CMK (cell line): ENCODE measurements around the gene WASHC2C.
"Not testable (repeated sequence)": the region's sequence is repeated elsewhere in the genome, so short reads cannot be mapped to it uniquely, and the experiment has no call there.

Source experiments
- DNase-seq: peaks from one replicate; pipeline ENCODE4 v3.0.0-alpha.2; 2010; ENCODE audit warnings: low read depth

The WASHC2C gene

DNA sequence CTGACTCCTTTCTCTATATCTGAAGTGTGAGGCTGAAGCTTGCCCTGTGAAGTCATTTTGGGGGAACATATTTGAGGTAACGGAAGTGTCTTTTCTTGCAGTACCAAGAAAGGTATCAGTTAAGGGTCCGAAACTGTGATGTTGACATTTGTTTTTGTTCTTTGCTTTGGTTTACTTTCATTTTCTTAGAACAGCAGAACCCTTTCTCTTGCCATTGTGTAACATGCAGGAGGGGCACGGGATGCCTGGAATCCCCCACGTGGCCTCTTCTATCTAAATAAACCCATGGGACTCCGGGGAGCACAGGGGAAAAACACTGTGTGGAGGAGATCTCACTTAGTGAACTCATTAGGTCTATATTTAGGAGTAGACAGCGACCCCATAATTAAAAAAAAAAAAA is 34.6 kb downstream of the WASHC2C start:
- not testable (repeated sequence) for DNase-seq

DNA sequence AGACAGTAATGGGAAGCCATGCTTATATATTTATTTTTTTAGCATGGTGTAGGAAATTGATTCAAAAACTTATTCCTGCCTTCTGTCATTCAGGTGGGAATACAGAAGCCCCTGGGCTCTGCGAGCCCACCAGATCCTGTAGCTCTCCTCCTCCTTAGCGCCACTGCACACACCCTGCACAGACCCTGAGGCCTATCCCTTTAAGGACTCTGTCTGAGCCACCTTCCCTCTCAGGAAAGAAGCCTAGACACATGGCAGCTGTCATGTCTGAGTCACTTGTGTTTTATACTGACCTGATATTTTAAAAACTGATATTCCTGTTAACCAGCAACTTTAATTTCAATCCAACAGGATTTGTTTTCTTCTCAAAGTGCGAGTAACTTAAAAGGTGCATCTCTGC is 36.0 kb downstream of the WASHC2C start:
- DNase-seq = not testable (repeated sequence)

DNA sequence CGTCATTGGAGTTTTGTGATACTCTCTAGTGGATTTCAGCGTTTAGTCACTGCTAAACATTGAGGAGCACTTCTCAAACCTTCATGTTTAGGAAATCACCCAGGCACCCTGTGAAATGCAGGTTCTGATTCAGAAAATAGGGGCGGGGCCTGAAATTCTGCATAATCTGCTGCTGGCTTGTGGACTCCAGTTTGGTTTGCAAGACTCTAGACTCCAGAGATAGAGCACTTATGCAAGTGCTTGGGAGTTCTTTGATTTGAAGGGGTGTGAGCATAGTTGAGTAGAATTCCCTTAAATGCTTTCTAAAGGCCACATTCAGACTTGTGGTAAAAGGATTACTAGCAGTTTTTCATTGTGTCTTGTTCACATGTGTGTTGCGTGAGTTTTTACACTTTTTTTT is 41.3 kb downstream of the WASHC2C start:
- DNase-seq = not testable (repeated sequence)

DNA sequence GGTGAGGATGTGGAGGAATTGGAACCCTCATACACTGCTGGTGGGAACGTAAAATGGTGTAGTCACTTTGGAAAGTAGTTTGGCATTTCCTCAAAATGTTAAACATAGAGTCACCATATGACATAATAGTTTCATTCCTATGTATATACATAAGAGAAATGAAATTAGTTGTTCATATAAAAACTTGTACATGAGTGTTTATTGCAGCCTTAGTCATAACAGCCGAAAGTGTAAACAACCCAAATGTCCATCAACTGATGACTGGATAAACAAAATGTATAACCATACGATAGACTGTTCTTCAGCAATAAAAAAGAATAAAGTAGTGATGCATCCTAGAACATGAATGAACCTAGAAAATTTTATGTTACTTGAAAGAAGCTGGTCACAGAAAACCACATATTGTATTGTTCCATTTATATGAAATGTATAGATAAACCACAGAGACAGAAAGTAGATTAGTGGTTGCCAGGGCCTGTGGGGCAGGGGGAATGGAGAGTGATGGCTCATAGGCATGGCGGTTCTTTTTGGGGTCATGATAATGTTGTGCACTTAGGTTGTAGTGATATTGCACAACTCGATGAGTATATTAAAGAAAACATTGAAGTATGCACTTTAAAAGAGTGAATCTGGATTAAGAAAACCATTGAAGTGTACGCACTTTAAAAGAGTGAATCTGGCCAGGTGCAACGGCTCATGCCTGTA is 44.8 kb downstream of the WASHC2C start:
- not testable (repeated sequence) for DNase-seq

DNA sequence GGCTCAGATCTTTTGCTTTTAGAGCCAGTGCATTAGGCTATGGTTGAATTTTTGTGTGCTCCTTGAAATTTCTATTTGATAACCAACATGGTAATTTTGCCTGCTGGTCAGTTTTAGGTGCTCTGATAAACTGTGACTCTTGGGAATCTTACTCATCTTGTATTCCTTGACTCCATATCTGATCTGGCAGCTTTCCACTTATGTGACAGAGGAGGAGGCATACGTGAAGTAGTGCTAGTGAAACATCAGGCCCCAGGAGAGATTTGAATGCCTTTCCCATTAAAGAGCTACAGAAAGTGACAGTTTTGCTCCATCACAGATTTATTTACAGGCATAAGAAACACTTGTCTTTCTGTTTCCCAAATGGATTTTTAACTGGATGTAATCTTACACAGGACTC is 59.2 kb downstream of the WASHC2C start:
- DNase-seq = not testable (repeated sequence)

DNA sequence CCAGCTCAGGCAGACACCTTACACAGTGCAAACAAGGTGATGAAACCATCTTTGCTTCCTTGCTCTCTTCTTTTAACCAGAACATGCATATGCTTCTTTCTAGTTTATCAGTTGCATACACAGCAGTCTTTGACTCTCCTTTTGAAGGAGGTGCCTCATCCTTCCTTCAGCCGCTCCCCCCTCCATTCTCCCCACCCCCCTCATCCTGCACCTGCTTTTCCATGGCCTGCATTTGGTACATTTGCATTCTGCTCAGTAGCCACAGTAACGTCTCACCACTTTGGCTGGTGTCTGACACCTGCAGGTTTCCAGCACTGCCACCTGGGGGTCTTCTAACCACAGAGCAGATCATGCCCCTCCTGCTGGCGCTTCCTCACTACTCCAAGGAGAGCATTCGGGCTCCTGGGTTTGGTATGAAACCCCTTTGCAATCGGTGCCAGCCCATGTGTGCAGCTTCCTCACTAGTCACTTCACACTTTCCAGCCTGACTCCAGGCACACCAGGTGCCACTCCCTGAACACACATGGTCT is 60.2 kb downstream of the WASHC2C start:
- not testable (repeated sequence) for DNase-seq

DNA sequence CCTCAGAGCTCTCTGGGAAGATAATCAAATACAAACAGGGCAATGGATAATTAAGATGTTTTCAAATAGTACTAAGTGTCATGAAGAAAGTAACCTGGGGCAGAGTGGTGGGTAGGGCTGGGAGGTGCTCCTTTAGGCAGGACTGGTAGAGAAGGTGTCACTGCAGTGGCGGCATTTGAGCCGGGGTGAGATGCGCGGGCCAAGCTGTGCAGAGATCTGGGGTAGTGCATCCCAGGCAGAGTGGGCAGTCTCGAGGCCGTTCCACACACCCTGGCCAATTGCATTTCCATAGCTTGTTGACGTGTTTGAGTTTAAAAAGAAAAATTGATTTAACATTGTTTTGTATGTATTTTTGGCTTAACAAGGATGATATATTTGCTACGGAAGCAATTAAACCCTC is 62.9 kb downstream of the WASHC2C start:
- DNase-seq = not testable (repeated sequence)

DNA sequence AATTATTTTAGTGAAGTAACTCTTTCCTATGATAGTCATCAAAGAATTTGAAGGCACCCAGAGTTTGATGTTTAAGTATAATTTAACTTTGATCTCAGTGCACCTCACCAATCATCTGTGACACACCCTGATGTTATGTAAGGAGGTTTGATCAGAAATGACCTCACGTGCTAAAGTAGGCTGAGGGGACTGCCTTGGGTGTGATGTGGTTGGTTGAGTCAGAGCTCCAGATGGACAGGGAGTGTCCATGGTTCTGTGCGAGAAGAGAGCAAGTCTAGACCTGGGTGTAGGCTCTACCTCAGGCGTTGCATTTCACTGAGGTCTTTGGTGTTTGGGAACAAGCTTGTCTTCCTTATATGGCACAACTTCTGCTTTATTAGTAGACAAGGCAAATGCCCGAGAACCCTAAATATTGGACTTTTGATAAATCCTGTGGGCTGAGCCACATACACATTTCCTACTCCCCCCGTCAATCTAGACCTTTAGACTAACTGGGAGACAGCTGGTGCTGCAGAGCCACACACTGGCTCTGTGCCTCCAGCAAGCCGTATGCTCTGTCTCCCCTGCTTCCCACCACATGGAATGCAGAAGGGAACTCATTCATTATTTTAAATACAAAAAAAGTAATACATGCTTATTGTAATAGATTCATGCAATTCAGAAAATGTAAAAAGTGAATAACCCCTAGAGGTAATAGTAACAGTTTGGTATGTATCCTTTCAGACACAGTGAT is 63.8 kb downstream of the WASHC2C start:
- not testable (repeated sequence) for DNase-seq

DNA sequence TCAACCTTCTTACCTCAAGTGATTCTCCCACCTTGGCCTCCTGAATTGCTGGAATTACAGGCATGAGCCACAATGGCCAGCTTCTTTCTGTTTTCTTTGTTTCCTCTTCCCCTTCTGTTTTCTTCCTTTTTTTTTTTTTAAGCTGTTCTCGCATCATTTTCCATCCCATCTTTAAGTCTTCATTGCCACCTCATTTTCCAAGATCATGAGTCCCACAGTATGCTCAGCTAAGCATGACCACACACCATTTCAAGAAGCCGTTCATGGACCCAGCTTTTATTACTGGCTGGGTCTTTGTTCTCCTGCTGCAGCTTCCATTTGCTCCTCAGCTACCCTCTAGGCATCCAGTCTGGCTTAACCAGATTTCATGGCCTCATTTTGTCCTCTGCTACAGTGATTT is 67.7 kb downstream of the WASHC2C start:
- not testable (repeated sequence) for DNase-seq

DNA sequence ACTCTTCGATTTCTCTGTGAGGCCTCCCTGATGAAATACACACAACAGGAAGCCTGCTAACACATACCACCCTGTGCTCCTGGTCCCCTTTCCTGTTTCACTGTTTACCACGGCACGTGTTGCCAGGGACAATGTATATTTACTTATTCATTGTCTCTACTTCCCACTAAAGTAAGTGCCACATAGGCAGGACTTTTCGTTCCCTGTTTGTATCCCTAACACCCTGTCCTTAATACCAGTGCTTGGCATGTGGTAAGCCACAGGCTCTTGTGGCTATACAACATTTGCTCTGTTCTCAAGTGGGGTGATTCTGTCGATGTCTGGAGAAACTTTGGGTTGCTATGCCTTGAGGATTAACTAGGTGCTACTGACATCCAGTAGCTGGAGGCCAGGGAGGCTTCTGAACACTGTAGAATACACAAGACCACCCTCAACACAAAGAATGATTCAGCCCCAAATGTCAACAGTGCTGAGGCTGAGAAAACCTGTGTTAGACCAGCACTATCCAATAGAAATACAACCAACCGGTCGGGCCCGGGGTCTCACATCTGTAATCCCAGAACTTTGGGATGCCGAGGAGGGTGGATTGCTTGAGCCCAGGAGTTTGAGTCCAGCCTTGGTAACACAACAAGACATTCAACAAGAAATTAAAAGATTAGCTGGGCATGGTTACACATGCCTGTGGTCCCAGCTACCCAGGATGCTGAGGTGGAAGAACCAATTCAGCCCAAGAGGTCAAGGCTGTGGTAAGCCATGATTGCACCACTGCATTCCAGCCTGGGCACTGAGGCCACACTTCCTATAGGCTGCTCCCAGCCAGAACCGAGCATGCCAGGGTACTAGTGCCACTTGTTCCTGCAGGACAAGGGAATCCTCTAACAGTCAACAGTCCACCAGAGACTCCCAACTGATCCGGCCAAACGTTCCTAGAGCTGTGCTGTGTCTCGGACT is 76.3 kb downstream of the WASHC2C start:
- DNase-seq = not testable (repeated sequence)

DNA sequence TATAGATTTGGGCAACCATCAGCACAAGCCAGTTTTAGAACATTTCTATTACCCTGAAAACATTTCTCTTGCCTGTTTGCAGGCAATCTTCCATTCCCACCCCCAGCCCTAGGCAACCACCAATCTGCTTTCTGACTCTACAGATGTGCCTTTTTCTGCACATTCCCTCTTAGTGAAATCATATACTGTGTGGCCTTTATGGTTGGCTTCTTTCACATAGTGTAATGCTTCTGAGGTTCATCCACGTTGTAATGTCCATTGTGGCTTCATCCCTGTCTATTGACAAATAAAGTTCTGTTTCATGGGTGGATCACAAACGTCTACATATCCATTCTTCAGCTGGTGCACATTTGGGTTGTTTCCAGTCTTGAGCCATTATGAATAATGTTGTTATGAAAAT is 77.9 kb downstream of the WASHC2C start:
- not testable (repeated sequence) for DNase-seq

DNA sequence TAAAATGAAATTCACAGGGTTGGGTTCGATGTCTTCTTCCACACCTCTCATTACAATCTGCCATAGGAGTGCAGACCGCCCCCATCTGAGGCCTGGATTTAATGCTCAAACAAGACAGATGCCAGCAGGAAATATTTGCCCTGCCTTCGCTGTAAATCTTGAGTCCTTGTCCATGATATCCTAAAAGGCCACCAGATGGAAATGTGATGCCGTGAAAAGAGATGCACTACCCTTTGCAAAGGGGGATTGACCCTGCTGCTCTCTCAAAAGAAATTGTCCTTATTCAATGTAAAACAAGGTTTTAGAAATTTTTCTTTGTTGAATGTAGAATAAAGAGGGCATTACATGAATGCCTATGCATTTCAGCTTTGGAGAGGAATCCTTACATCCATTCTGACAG is 82.8 kb downstream of the WASHC2C start:
- DNase-seq = no peak

DNA sequence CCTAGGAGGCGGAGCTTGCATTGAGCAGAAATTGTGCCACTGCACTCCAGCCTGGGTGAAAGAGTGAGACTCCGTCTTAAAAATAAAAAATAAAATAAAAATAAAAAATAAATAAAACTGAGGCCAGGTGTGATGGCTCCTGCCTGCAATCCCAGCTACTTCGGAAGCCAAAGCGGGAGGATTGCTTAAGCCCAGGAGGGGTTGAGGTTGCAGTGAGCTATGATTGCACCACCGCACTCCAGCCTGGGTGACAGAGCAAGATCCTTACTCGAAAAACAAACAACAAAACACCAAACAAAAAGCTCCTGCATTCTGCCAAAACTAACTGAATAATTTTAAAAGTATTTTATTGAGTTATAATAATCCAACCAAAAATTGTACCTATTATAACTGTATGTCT is 84.0 kb downstream of the WASHC2C start:
- DNase-seq = no peak

DNA sequence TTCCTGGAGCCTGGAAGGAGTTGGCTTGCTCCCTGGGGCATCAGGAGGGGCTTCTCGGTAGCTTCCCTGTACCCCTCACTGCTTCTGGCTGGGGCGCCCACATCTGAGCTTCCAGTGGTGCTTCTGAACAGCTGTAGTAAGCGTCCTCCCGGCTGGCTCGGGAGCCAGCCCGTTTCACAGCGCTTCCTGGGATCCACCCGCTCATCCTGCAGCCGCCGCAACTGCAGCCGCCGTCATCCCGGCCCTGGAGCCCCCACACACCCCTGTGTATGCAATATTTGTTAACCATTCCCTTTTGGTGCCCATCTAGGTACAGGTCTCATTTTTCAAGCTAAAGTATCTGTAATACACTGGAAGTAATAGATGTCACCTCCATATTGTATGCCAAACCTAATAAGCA is 85.9 kb downstream of the WASHC2C start:
- DNase-seq = not testable (repeated sequence)

DNA sequence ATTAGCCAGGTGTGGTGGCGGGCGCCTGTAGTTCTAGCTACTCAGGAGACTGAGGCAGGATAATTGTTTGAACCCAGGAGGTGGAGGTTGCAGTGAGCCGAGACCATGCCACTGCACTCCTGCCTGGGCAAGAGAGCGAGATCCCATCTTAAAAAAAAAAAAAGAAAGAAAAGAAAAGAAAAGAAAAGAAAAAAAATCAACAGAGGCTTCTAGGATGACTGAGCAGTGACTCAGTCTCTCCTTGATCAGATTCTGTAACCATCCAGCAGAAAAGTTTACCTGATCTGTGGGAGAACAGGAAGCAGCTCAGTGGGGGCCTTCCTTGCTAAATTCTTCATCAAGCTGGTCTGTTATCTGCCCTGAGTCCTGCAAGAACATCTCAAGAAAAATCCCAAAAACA is 87.1 kb downstream of the WASHC2C start:
- not testable (repeated sequence) for DNase-seq

DNA sequence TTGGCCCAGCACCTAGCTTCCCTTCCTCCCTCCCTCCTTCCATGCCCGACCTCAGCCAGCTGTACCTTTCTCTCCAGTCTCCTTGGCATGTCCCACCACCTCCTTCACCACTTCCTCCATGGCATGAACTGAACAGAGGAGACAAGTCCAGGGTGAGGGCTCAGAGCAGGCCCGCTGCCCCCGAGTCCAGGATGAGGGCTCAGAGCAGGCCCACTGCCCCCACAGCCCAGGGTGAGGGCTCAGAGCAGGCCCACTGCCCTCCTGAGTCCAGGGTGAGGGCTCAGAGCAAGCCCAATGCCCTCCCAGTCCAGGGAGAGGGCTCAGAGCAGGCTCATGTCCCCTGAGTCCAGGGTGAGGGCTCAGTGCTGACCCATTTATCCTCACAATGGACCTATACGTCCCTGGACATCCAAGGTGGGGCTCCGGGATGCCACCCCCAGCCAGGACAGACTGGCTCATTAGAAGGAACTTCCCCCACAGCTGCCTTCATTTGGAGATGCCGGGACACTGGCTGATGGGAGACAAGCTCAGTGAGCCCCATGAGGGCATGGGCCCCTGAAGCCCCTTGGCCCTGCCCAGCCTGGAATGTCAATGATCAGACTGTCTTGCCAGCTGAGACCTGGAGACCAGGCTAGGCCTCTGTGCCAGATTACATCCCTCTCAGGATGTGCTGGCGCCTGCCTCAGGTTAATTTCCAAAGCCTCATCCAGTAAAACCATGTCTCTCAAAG is 90.2 kb downstream of the WASHC2C start:
- DNase-seq = no peak

DNA sequence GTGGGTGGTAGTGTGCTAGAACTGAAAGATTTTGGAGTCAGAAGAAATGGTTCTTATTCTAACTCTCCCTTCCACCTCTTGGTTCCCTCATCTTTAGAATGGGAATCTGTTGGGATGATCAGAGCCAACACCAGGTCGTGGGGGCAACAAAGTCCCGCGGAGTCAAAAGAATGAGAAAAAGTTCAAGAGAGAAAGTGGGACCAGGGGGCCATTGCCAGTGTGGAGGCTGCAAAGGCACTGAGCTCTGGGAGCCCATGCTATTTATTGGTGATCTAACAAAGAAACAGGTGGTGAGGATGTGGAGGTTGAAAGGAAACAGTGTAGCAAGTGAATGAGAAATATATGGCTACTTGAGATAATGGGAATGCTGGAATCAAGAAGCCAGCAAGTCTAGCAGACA is 90.8 kb downstream of the WASHC2C start:
- no peak for DNase-seq

DNA sequence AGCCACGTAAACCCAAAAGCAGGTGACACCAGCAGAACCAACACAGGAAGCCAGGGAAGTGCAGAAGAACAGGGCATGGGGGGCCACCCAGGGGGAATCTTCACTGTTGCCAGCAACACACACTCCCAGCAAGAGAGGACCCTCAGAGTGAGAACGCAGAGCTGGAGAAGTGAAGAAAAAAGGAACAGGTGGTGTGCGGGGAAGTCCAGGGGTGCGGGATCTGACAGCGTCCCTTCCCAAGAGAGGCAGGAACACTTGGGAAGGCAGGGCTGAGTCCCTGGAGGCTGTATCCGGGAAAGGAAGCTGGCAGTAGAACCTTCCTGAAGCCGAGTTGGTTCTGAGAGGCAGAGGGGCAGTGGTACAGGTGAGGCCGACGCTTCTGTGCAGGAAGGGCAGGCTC is 92.5 kb downstream of the WASHC2C start:
- no peak for DNase-seq

DNA sequence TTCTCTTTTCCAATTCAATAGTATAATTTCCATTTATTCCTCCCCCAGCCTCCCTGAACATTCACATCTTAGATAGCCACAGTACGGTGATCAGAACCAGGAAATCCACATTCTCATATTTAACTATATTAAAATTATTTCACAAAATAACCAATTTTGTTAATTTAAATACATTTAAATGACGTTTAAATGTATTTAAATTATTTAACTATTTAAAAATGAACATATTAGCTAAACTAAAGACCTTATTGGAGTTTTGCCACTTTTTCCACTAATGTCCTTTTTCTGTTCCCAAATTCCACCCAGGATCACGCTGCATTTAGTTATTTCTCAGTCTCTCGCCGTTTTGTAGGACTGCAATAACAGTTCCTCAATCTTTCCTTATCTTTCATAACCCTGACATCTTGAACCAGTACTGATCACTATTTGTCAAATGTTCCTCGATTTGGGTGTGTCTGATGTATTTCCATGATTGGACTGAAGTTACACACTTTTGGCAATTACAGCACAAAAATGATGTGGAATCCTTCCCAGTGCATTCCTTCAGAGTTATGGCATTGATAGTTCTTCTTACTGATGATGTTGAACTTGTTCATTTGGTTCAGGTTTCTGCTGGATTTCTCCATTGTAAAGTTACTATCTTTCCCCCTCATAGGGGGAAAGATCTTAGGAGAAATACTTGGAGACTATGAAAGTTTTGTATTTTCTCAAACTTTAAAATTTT is 93.2 kb downstream of the WASHC2C start:
- DNase-seq = not testable (repeated sequence)

DNA sequence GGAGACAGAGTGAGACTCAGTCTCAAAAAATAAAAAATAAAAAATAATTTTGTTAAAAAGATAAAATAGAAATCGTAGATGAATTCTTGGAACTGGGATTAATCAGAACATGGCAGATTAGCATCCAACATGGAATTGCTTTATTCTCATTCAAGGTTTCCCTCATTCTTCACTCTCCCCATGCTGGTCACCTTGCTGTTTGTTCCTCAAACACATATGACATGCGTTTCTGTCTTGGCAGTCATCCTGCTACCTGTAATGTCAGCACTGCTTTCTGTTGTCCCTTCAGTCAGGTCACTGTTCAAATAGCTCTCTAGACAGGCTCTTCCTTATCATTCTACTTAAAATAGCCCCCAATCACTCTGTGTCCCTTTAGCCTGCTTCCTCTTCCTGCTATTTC is 95.9 kb downstream of the WASHC2C start:
- not testable (repeated sequence) for DNase-seq
